GM20000 (cell line): ENCODE results near the gene CNOT10.

Experiments
- DNase-seq: peaks from one replicate; pipeline ENCODE4 v3.0.0; 2012; ENCODE audit warnings: low spot score
- CTCF ChIP-seq: IDR thresholded peaks from 2 replicates; pipeline ENCODE4 v1.5.1; 2012; ENCODE audit warnings: mild to moderate bottlenecking, control low read depth; ENCODE audit errors: extremely low read depth, missing control alignments

CNOT10 gene

GRCh38 chr3:32675164-32675563, 9.8 kb upstream of the CNOT10 start:
- no peak for TF ChIP-seq CTCF
- DNase-seq = no peak

GRCh38 chr3:32675650-32676049, 9.3 kb upstream of the CNOT10 start:
- TF ChIP-seq CTCF = no peak
- no peak for DNase-seq

- TF ChIP-seq CTCF = no peak
Measured at GRCh38 chr3:32681811-32682210, 3.2 kb upstream of the CNOT10 start.

GRCh38 chr3:32684029-32684799, 774 bp upstream of the CNOT10 start:
- TF ChIP-seq CTCF = no peak
- DNase-seq = no peak

More at GRCh38 chr3:32681811-32682210, 3.2 kb upstream of the CNOT10 start:
- DNase-seq = no peak

- TF ChIP-seq CTCF = no peak
- DNase-seq = peak; percentile 34
Measured at GRCh38 chr3:32685543-32686185, 676 bp downstream of the CNOT10 start.

GRCh38 chr3:32686713-32687112, 1.7 kb downstream of the CNOT10 start:
- DNase-seq = no peak
- TF ChIP-seq CTCF = no peak

- no peak for DNase-seq
- no peak for TF ChIP-seq CTCF
Measured at GRCh38 chr3:32691847-32692246, 6.9 kb downstream of the CNOT10 start.
